Cardiac muscle cell (in vitro differentiated cells and primary cell): ENCODE measurements around the gene TAF6. TPM values are rescaled to one million over a fixed set of nuclear protein-coding genes. Genes with fewer than 3 reads are reported as not detected.
A peak's percentile ranks its signal among the peaks of the same experiment; 100 is the strongest.

Experiments used
- DNase-seq, 2 donors: peaks; one replicate each; pipeline versions ENCODE4 v3.0.0 to v3.0.0-alpha.2; 2010 to 2017; ENCODE audit warnings: low read depth in 1 of 2, low spot score in 1 of 2
- H3K27ac ChIP-seq: fragments of 200-600 bp; sonication (generic); 2 replicates; pipeline ENCODE4 v1.5.1; 2016
- H3K27me3 ChIP-seq: fragments of 200-600 bp; sonication (generic); 2 replicates; pipeline ENCODE4 v1.6.0; 2016; ENCODE audit warnings: control low read depth
- H3K36me3 ChIP-seq: fragments of 200-600 bp; sonication (generic); 2 replicates; pipeline ENCODE4 v1.5.1; 2016; ENCODE audit warnings: control low read depth
- H3K4me1 ChIP-seq: fragments of 200-600 bp; sonication (generic); 2 replicates; pipeline ENCODE4 v1.8.1; 2017; ENCODE audit warnings: low read depth, mild to moderate bottlenecking, mixed run types
- H3K4me3 ChIP-seq: fragments of 200-600 bp; sonication (generic); 2 replicates; pipeline ENCODE4 v1.5.1; 2016; ENCODE audit warnings: mild to moderate bottlenecking
- H3K9me3 ChIP-seq: fragments of 200-600 bp; sonication (generic); 2 replicates; pipeline ENCODE4 v1.5.1; 2017; ENCODE audit warnings: low read depth, mild to moderate bottlenecking, control low read depth
- CTCF ChIP-seq: IDR thresholded peaks from 2 replicates; pipeline ENCODE4 v1.5.1; 2012; ENCODE audit warnings: low read depth, mild to moderate bottlenecking, low read length
- polyA plus RNA-seq: library from polyadenylated mRNA; unstranded; fragments of >200 nt; fragmentation: Nextera tagmentation; extraction: Ambion mirVana; gene quantifications from 2 replicates; pipeline ENCODE4 v1.2.1, GENCODE V29; 2016
- total RNA-seq: library from RNA; depleted of rRNA; stranded (reverse); fragments of >200 nt; gene quantifications from 2 replicates; pipeline ENCODE4 v1.2.3, GENCODE V29; 2016

The TAF6 gene
- total and polyA plus RNA-seq, 2 experiments from 2014 or later = 99.4 to 163 TPM

- Histone ChIP-seq H3K9me3 (peaks cover 6% of the 10 kb centered on the region), H3K27ac (no peak overlapping the region), H3K36me3 (peaks cover 73% of the 10 kb centered on the region), H3K27me3 (no peaks in the 10 kb centered on the region), H3K4me3 (no peak overlapping the region), H3K4me1 (no peaks in the 10 kb centered on the region)
- DNase-seq = no peak
- no peak for TF ChIP-seq CTCF
Observed at GRCh38 chr7:100072462-100072861, 46.7 kb downstream of the TAF6 start.

- peaks cover 64% of the 10 kb centered on the region for H3K36me3 ChIP-seq
- no peak for DNase-seq
- H3K27ac ChIP-seq = no peak overlapping the region
- no peak overlapping the region for H3K4me3 ChIP-seq
- no peaks in the 10 kb centered on the region for H3K27me3 ChIP-seq
- TF ChIP-seq CTCF = no peak
- H3K9me3 ChIP-seq = peaks cover 6% of the 10 kb centered on the region
- H3K4me1 ChIP-seq = no peaks in the 10 kb centered on the region
Observed at GRCh38 chr7:100071018-100071723, 48.0 kb downstream of the TAF6 start.

- H3K9me3 ChIP-seq = peaks cover 6% of the 10 kb centered on the region
- H3K4me1 ChIP-seq = peaks cover 4% of the 10 kb centered on the region
Observed at GRCh38 chr7:100069991-100070390, 49.2 kb downstream of the TAF6 start.

GRCh38 chr7:100066953-100067352 is 52.2 kb downstream of the TAF6 start:
- H3K27me3 ChIP-seq = no peaks in the 10 kb centered on the region
- peaks cover 4% of the 10 kb centered on the region for H3K4me1 ChIP-seq
- peaks cover 6% of the 10 kb centered on the region for H3K9me3 ChIP-seq
- TF ChIP-seq CTCF = no peak
- DNase-seq = no peak
- peak overlapping the region; percentile 51 for H3K27ac ChIP-seq
- no peak overlapping the region for H3K4me3 ChIP-seq
- H3K36me3 ChIP-seq = peaks cover 37% of the 10 kb centered on the region

More at GRCh38 chr7:100069991-100070390, 49.2 kb downstream of the TAF6 start:
- Histone ChIP-seq H3K4me3 (no peak overlapping the region), H3K27ac (no peak overlapping the region), H3K36me3 (peaks cover 54% of the 10 kb centered on the region), H3K27me3 (no peaks in the 10 kb centered on the region)
- DNase-seq = no peak
- no peak for TF ChIP-seq CTCF

- DNase-seq = peak; percentile 16 to 95
- H3K36me3 ChIP-seq = peaks cover 23% of the 10 kb centered on the region
- H3K9me3 ChIP-seq = peaks cover 2% of the 10 kb centered on the region
- peaks cover 4% of the 10 kb centered on the region for H3K4me1 ChIP-seq
- no peak for TF ChIP-seq CTCF
- no peak overlapping the region for H3K4me3 ChIP-seq
- H3K27ac ChIP-seq = peak overlapping the region; percentile 73
- H3K27me3 ChIP-seq = no peaks in the 10 kb centered on the region
Observed at GRCh38 chr7:100065452-100066186, 53.5 kb downstream of the TAF6 start.
